Stomach (tissue), 4 donors: ENCODE measurements around the gene C1GALT1.

ENCODE experiments used
- POLR2A ChIP-seq, 4 donors: fragments of 450-650 bp; IDR thresholded peaks; one replicate each; pipeline ENCODE4 v1.6.1; 2016; ENCODE audit warnings: antibody characterized with exemption in 4 of 4, control low read depth in 2 of 4, mild to moderate bottlenecking in 1 of 4, moderate library complexity in 1 of 4
- TF ChIP-seq, protein P1 (sequence below), 7 experiments: fragments of 450-650 bp in 4 of 7; fragments of 200-600 bp in 3 of 7; sonication (generic) in 3 of 7; IDR thresholded peaks; one replicate each; pipeline ENCODE4 v1.5.1; 2016 to 2019; ENCODE audit warnings: antibody characterized with exemption in 7 of 7, control low read depth in 2 of 7, mild to moderate bottlenecking in 1 of 7

DNA sequence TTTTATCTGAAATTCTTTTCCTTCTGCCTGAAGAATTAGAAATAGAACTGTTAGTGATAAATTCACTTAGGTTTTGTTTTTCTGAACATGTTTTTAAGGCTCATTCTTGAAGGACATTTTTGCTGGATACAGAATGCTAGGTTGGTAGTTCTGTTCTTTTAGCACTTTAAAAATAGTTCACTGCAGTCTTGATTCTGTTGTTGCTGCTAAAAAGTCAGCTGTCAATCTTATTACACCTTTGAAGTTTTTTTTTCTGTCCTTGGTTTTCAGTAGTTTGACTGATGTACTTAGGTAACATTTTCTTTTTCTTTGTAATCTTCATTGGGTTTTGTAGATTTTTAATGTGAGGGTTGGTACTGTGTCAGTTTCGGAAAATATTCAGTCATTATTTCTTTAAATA lies 48.7 kb downstream of the C1GALT1 start:
- TF ChIP-seq, protein P1, sequence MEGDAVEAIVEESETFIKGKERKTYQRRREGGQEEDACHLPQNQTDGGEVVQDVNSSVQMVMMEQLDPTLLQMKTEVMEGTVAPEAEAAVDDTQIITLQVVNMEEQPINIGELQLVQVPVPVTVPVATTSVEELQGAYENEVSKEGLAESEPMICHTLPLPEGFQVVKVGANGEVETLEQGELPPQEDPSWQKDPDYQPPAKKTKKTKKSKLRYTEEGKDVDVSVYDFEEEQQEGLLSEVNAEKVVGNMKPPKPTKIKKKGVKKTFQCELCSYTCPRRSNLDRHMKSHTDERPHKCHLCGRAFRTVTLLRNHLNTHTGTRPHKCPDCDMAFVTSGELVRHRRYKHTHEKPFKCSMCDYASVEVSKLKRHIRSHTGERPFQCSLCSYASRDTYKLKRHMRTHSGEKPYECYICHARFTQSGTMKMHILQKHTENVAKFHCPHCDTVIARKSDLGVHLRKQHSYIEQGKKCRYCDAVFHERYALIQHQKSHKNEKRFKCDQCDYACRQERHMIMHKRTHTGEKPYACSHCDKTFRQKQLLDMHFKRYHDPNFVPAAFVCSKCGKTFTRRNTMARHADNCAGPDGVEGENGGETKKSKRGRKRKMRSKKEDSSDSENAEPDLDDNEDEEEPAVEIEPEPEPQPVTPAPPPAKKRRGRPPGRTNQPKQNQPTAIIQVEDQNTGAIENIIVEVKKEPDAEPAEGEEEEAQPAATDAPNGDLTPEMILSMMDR (IDR thresholded peaks at IDR 0.05): no peak
- no peak for TF ChIP-seq POLR2A (IDR thresholded peaks at IDR 0.05)
